Endodermal cell (in vitro differentiated cells): ENCODE results near the gene HAPLN3. TPM values are rescaled to one million over a fixed set of nuclear protein-coding genes. Genes with fewer than 3 reads are reported as not detected.
A peak's percentile ranks its signal among the peaks of the same experiment; 100 is the strongest.

ENCODE experiments used
- DNase-seq: peaks from one replicate; pipeline ENCODE4 v3.0.0-alpha.2; 2017
- H3K27ac ChIP-seq: 2 replicates; pipeline ENCODE4 v1.5.1; 2013; ENCODE audit warnings: mild to moderate bottlenecking, low read depth, low read length, moderate library complexity
- H3K27me3 ChIP-seq: 2 replicates; pipeline ENCODE4 v1.6.1; 2013; ENCODE audit warnings: mild to moderate bottlenecking, low read length, moderate library complexity; ENCODE audit not compliant: insufficient read depth, control insufficient read depth, poor library complexity, severe bottlenecking
- H3K36me3 ChIP-seq: 2 replicates; pipeline ENCODE4 v1.7.0; 2013; ENCODE audit warnings: mild to moderate bottlenecking, low read length, moderate library complexity; ENCODE audit not compliant: control insufficient read depth, insufficient read depth
- H3K4me1 ChIP-seq: one replicate; pipeline ENCODE4 v1.7.0; 2013; ENCODE audit warnings: low read length; ENCODE audit not compliant: control insufficient read depth, insufficient read depth
- H3K4me3 ChIP-seq: 2 replicates; pipeline ENCODE4 v1.5.1; 2013; ENCODE audit warnings: mild to moderate bottlenecking, low read length, moderate library complexity
- H3K9ac ChIP-seq: 2 replicates; pipeline ENCODE4 v1.6.1; 2013; ENCODE audit warnings: mild to moderate bottlenecking, low read length, moderate library complexity; ENCODE audit not compliant: poor library complexity, severe bottlenecking; ENCODE audit errors: extremely low read depth
- H3K9me3 ChIP-seq: 2 replicates; pipeline ENCODE4 v1.6.1; 2013; ENCODE audit warnings: mild to moderate bottlenecking, low read length, moderate library complexity; ENCODE audit not compliant: control insufficient read depth
- H3K27ac Mint-ChIP-seq: 2 replicates; pipeline ENCODE4 v1.8.0; 2020; ENCODE audit warnings: mixed read lengths
- H3K27me3 Mint-ChIP-seq: 2 replicates; pipeline ENCODE4 v1.8.0; 2021; ENCODE audit warnings: mild to moderate bottlenecking, mixed read lengths; ENCODE audit not compliant: insufficient read depth
- H3K36me3 Mint-ChIP-seq: 2 replicates; pipeline ENCODE4 v1.8.0; 2020; ENCODE audit warnings: low read depth, mixed read lengths
- H3K4me1 Mint-ChIP-seq: 2 replicates; pipeline ENCODE4 v1.8.0; 2020; ENCODE audit warnings: mixed read lengths
- H3K4me3 Mint-ChIP-seq: 2 replicates; pipeline ENCODE4 v1.8.0; 2020; ENCODE audit warnings: mild to moderate bottlenecking, moderate library complexity, mixed read lengths
- H3K9me3 Mint-ChIP-seq: 2 replicates; pipeline ENCODE4 v1.8.0; 2020; ENCODE audit warnings: mild to moderate bottlenecking, mixed read lengths
- CTCF ChIP-seq: fragments of 200-600 bp; sonication (generic); conservative IDR thresholded peaks from 2 replicates; pipeline ENCODE4 v1.5.0; 2021; ENCODE audit warnings: antibody characterized with exemption, mild to moderate bottlenecking
- WGBS, 2 experiments: methylation state at CpG; one replicate each; pipeline versions ENCODE4 v1.1.5 to v1.1.7; 2013; ENCODE audit warnings: missing lambda C conversion rate in 2 of 2, mixed read lengths in 1 of 2; ENCODE audit not compliant: insufficient coverage in 1 of 2, insufficient read length in 1 of 2; 5-methylcytosine and 5-hydroxymethylcytosine counted together
- total RNA-seq, 2 donors: library from RNA; stranded (reverse); fragmentation: NEBNext Ultra II Directional in 1 of 2; extraction: Animal tissue kit (Norgen Biotek cat#: 25700) in 1 of 2; gene quantifications; 2 replicates in 1 of 2; 3 replicates in 1 of 2; pipeline ENCODE4 v1.2.1, GENCODE V29; 2021

Gene HAPLN3
- total RNA-seq, 2 donors from 2014 or later: 5.8 to 15.6 TPM

GRCh38 chr15:88890495-88890894 lies 4.8 kb downstream of the HAPLN3 start:
- H3K27ac Mint-ChIP-seq: no peak overlapping the region
- no peak for TF ChIP-seq CTCF
- no peaks in the 10 kb centered on the region for H3K9me3 ChIP-seq
- H3K4me1 ChIP-seq: no peaks in the 10 kb centered on the region
- no peak overlapping the region for H3K27ac ChIP-seq
- H3K27me3 Mint-ChIP-seq: peaks cover 26% of the 10 kb centered on the region
- no peak overlapping the region for H3K9ac ChIP-seq
- H3K27me3 ChIP-seq: peaks cover 20% of the 10 kb centered on the region
- 91 to 94% methylated on average over 3 to 4 of the region's 4 CpGs for WGBS, 2 experiments
- H3K9me3 Mint-ChIP-seq: no peaks in the 10 kb centered on the region
- H3K36me3 ChIP-seq: no peaks in the 10 kb centered on the region
- H3K36me3 Mint-ChIP-seq: no peaks in the 10 kb centered on the region
- H3K4me3 ChIP-seq: no peak overlapping the region
- no peak for DNase-seq
- H3K4me3 Mint-ChIP-seq: no peak overlapping the region
- peaks cover 2% of the 10 kb centered on the region for H3K4me1 Mint-ChIP-seq

GRCh38 chr15:88888719-88889118 lies 6.6 kb downstream of the HAPLN3 start:
- peaks cover 3% of the 10 kb centered on the region for H3K27me3 ChIP-seq
- 96 to 100% methylated on average over 3 to 5 of the region's 5 CpGs for WGBS, 2 experiments
- DNase-seq: no peak

GRCh38 chr15:88887068-88887580 lies 8.2 kb downstream of the HAPLN3 start:
- Histone ChIP-seq H3K27ac (no peak overlapping the region), H3K4me1 (no peaks in the 10 kb centered on the region), H3K9ac (no peak overlapping the region), H3K36me3 (no peaks in the 10 kb centered on the region), H3K9me3 (no peaks in the 10 kb centered on the region), H3K27me3 (no peaks in the 10 kb centered on the region), H3K4me3 (no peak overlapping the region)
- peak; percentile 61 for DNase-seq
- TF ChIP-seq CTCF: no peak
- 89 to 91% methylated on average over 14 to 18 of the region's 18 CpGs for WGBS, 2 experiments
- H3K9me3 Mint-ChIP-seq: no peaks in the 10 kb centered on the region
- peaks cover 5% of the 10 kb centered on the region for H3K4me1 Mint-ChIP-seq
- no peak overlapping the region for H3K4me3 Mint-ChIP-seq
- H3K27me3 Mint-ChIP-seq: no peaks in the 10 kb centered on the region
- no peaks in the 10 kb centered on the region for H3K36me3 Mint-ChIP-seq
- H3K27ac Mint-ChIP-seq: no peak overlapping the region

More at GRCh38 chr15:88888719-88889118, 6.6 kb downstream of the HAPLN3 start:
- Histone ChIP-seq H3K4me3 (no peak overlapping the region), H3K27ac (no peak overlapping the region), H3K4me1 (no peaks in the 10 kb centered on the region), H3K9ac (no peak overlapping the region), H3K36me3 (no peaks in the 10 kb centered on the region), H3K9me3 (no peaks in the 10 kb centered on the region)
- Mint-ChIP-seq H3K4me1 (peaks cover 5% of the 10 kb centered on the region), H3K27ac (no peak overlapping the region), H3K9me3 (no peaks in the 10 kb centered on the region), H3K36me3 (no peaks in the 10 kb centered on the region), H3K27me3 (peaks cover 11% of the 10 kb centered on the region), H3K4me3 (no peak overlapping the region)
- TF ChIP-seq CTCF: no peak
